Stimulated activated CD8-positive, alpha-beta memory T cell treated with anti-CD3 and anti-CD28 coated beads, Interleukin-2, amount 100 ng/mL, for 1 hour (primary cell): Measurements from ENCODE around the gene COPZ2.
A peak's percentile ranks its signal among the peaks of the same experiment; 100 is the strongest.
"Not testable (repeated sequence)": the region's sequence is repeated elsewhere in the genome, so short reads cannot be mapped to it uniquely, and the experiment has no call there.

ENCODE experiments used
- DNase-seq, 2 donors: peaks; one replicate each; pipeline ENCODE4 v3.0.0-alpha.2; 2020; ENCODE audit warnings: low read depth in 2 of 2

The COPZ2 gene

GRCh38 chr17:48056246-48056745 is 18.7 kb upstream of the COPZ2 start:
- no peak for DNase-seq

DNA sequence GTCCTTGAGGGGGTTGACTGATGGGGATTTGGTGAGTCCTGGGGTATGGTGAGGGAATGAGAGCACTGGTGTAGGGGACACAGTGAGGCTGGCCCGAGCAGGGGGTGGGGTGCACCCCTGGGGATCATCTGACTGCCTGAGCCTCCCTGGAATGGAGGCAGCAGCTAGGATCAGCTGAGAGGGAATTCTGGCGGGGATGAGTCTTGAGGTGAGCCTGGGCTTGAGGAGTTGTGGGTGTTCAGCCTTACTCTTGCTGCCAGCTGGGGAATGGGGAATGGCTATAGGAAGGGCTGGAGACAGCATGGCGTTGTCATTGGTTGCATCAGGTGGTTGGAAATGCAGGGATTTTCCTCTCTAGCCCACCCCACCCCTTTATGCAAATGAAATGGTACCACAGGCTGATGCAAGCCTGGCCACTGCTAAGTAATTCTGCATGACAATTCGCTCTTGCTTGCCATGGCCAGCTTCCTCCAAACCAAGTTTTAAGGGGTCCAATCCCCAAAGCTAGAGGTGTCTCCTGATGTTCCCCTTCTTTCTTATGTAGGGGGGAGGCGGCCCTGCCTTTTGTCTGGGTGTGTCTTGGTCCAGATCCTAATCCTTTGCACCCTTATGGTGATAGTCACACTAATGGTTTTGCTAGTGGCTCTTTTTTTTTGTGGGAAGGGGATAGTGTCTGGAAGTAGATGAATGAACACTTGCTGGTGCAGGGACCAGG is 18.1 kb upstream of the COPZ2 start:
- no peak for DNase-seq

DNA sequence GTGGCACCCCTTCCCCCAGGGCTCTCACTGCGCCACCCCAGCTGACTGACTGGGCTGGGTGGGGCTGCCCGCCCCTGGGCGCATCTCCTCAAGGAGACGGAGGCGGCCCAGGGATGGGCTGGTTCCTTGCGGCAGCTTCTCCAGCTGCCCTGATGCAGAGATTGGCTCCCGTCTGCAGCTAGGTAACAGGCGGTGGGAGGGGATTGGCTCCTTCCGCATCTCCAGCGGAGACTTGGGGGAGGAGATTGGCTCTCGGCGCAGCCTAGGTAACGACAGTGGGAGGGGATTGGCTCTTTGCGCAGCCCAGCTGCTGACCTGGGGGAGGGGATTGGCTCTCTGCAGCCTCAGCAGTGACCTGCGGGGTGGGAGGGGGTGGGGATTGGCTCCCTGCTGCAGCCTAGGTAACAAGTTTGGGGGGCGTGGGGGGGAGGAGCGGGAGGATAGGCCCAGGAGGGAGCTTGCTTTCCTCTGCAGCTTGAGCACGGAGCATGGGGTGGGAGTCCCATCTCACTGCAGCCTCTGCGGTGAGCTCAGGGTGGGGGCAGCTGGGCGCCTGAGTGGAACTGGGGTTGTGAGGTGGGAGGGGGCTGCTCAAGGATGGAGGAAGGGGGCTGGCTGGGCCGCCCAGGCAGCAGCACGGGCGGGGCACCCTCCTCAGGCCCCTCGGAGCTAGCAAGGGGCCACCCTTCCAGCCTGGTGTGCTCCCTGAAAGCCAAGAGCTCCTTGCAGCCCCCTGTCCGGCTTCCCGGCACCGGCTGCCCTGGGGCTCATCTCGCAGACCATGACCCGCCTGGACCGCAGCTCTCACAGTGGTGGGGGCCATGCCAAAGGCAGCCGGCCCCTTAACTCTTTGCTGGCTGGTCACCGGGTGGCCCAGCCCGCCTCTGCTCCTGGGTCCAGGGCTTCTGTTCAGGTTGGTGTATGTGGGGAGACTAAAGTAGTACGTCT is 16.9 kb upstream of the COPZ2 start:
- no peak for DNase-seq

- DNase-seq = no peak
Observed at GRCh38 chr17:48053758-48054237, 16.2 kb upstream of the COPZ2 start.

DNA sequence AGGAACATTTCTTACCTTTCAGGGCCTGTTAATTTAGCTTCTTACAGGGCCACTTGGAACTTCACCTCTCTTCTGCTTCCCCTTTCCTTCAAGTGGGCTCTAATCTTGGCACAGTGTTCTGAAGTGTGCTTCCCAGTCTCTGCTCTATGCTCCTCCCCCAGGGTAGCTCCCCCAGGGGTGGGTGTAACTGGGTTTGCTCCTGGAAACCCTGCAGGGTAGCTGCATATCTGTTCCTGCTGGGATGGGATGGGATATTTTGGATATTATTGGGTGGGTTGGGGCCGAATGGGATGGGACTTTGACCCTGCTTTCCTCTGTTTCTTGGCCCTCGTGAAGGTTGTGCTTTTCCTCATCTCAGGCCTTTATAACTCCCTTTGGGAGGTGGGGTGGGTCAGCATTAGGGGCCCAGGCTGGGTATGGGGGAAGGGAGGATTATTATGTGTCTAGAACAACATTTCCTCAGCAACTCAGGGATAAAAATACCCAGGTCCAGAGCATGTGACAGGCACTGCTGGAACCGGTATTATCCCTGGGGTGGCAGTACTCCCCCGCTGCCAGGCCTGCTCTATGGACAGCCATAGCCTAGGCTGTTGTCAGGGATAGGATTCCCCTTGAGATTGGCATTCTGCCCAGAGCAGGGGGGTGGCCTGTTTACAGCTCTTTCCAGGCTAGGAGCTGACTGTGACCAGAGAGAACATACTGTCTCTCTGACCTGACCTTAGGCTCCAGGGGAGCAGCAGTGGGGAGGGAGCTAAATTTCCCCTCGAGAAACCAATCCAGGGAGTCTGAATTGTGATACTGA is 15.6 kb upstream of the COPZ2 start:
- DNase-seq = no peak

- DNase-seq = no peak
Observed at GRCh38 chr17:48051706-48052486, 14.3 kb upstream of the COPZ2 start.

DNA sequence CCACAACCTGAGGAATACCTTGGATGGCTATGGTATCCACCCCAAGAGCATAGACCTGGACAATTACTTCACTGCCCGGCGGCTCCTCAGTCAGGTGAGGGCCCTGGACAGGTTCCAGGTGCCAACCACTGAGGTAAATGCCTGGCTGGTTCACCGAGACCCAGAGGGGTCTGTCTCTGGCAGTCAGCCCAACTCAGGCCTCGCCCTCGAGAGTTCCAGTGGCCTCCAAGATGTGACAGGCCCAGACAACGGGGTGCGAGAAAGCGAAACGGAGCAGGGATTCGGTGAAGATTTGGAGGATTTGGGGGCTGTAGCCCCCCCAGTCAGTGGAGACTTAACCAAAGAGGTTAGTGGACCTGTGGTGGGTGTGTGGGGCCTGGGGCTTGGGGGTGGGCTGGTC is 13.7 kb upstream of the COPZ2 start:
- no peak for DNase-seq

DNA sequence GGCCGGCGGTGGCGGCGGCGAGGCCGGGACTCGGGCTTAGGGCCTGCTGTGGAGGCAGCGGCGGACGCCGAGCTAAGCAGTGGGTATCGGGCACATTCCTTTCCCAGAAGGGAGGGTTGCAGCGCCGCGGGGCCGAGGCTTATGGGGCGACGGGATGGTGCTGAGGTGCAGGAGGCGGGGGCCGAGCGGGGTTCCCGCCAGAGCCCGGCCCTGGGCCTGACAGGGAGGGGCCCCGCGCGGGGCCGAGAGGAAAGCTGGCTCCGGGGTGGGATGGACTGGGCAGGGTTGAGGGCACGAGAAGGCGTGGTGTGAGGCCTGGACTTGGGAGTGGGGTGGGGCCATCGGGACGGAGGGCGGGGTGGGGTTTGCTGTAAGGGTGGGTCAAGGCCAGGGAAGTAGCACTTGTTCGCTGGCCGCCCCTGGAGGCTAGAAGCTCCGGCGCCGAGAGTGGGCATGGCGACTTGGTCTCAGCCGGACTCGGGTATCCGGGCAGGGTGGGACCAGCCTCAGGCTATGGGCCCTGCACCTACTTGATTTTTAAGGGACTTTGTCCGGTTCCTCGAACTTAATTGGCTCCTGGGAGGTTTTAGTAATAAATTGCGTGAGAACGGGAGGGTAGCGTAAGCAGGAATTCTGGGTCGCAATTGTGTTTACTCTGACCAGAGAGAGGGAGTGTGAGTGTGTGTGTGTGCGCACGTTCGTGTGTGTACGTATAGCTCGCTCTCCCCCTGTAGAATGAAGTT is 11.0 kb upstream of the COPZ2 start:
- peak in 1 of 2 donors; percentile 21 for DNase-seq

DNA sequence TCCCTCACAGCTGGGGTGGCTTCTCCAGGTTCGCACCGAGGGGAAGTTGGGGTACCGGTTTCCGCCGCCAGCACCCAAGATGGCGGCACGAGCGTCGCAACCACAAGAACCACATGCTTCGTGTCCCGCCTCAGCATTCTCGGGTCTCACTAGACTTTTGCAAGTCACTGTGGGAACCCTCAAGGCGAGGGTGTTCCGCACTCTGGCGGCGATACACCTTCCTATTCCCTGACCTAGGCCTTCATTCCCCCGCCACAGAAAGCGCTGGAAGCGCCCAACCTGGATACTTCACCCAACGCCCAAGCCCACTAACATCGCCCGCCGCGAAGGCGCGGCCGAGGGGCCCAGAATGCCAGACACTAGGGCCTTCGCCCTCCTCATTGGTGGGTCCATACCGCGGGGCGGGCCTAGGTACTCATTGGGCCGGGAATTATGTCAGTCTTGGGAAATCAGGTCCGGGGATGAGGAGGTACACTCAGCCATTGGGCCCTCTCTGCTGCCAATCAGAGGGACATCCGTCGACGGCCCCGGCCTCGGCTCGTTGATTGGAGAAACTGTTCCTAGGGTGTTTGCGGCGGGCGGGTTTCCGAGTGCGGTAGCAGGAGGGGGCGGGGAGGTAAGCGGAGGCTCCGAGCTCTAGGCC is 10.3 kb upstream of the COPZ2 start, which contains the start of gene NFE2L1:
Gene NFE2L1 (plus strand): TSS at position 619 of the 643 bp plus-strand sequence. CDS start 2,760 bp downstream, outside the sequence.
- peak; percentile 95 to 96 for DNase-seq

DNA sequence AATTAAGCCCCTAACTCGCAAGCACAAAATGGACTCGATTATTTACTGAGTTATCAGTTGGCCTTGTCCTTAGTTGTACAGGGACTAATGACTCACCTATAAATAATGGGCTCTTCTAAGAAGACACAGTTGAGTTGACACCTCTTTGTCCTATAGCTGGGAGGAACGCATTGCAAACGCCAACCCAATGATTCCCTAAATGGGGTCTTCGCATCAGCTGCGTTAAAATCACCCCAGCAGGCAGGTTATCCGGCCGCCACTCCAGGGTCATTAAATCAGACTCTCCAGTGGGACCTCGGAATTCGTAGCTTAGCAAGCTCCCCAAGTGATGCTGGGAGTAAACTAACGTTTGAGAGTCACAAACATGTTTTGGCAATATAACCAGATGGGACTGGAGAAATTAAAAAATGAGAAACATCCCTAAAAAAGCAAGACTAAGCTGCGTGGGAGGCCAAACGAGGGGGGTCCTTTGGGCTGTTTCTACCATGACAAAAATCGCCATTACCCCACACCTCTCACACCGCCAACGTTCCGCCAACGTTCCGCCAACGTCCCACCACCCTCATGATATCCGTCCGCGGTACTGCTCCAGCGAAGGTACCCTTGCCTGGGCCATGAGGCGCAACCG is 9.6 kb upstream of the COPZ2 start:
- no peak for DNase-seq

DNA sequence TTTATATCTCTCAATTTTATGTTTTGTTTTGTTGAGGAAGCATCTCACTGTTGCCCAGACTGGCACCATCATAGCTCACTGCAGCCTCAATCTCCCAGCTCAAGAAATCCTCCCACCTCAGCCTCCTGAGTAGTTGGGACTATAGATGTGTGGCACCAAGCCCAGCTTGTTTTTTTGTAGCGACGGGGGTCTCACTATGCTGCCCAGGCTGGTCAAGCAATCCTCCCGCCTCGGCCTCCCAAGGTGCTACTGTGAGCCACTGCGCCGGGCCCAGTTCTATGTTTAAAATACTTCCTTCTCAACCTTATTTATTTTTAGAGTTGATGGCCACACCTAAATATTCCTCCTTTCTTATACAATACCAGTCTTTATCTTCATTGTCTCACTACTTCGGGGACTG is 8.7 kb upstream of the COPZ2 start:
- DNase-seq = no peak

DNA sequence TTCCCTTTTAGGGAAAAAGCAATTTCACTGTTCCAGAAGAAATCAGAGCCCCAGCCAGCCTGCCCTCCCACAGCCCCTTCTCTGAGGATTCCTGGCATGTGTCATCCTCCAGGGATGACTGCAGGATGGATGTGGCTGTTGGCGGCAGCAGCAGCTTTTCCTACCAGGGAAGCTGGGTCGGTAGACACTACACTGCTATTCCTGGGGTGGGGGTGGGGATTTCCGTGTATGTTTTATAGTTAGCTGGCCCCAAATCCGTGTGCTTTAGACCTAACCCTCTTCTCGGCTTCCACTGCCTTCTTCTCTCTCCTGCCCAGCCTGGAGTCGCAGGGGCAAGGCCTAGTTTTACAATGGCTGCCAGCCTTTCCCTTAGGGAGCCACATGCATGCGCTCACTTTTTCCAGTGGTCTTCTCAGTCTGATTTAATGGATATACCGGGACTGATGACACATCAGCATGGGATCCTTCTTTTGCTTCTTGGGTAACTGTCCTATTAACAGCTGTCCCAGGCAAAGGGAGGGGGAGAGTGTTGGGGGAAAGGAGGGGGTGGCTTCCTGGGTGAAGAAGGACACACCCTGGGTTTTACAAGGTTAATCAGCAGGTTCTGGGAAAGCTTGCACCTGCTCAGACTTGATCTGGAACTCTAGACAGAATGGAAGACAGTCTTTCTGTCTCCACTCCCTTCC is 7.9 kb upstream of the COPZ2 start:
- no peak for DNase-seq

DNA sequence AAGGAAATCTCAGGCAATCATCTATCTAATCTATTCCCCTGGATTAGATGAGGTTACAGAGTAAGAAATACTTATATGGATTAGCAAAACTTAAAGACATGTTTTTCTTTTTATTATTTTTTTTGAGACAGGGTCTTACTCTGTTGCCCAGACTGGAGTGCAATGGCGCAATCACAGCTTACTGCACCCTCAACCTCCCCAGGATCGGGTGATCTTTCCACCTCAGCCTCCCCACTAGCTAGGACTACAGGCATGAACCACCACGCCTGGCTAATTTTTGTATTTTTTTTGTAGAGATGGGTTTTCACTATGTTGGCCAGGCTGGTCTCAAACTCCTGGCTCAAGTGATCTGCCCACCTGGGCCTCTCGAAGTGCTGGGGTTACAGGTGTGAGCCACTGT is 7.3 kb upstream of the COPZ2 start:
- no peak for DNase-seq

GRCh38 chr17:48043176-48043575 is 5.6 kb upstream of the COPZ2 start:
- no peak for DNase-seq

DNA sequence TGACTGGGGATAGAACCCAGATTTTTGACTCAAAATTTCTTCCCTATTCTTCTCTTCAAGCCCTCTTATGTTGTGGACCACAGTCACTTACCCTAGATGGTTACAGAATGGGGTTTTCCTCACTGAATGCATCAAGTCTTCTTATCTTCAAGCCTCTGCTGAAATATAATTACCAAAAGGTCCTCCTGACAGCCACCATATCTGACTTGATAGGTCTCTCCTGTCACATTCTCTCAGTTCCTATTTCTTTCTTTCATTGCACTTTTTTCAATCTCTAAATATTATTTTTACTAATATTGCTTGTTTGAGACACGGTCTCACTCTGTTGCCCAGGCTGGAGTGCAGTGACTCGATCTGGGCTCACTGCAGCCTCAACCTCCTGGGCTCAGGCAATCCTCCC is 1.1 kb upstream of the COPZ2 start:
- DNase-seq = no peak

GRCh38 chr17:48037838-48038323 is 284 bp upstream of the COPZ2 start:
- DNase-seq = no peak

GRCh38 chr17:48036693-48037035 is 933 bp downstream of the COPZ2 start:
- DNase-seq = no peak

DNA sequence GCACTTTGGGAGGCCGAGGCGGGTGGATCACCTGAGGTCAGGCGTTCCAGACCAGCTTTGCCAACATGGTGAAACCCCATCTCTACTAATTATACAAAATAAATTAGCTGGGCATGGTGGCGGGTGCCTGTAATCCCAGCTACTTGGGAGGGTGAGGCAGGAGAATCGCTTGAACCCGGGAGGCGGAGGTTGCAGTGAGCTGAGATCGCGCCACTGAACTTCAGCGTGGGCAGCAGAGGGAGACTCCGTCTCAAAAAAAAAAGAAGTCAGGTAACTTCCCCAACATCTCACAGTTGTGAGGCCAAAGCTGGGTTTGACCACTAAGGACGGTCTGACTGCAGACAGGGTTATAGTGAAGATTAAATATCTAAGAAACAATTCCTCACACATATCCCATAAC is 2.9 kb downstream of the COPZ2 start:
- DNase-seq = not testable (repeated sequence)

DNA sequence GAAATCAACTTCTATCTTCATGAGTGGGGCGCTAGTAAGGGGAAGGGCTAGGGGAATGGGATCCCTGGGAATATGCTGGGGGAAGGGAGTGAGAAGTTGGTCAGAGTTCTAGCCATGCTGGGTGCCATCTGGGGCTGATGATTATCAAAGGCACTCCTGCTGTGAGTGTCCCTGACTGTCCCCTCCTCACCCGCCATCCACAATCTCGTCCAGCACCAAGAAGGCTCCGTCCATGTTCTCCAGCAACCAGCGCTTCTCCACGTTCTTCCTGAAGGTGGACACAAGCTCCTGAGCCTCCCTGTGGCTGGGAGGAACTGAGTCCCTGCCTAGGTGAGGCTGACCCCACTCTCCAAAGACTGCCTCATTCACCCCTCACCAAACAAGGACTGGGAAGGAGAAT is 5.6 kb downstream of the COPZ2 start:
- no peak for DNase-seq
